SK-N-SH treated with all-trans-retinoic acid at 6 μM for 48 hours (cell line): ENCODE measurements around the gene MLYCD.

Experiments used
- ATAC-seq: fragments of 200-7000 bp; cut with Tn5 transposase; 3 replicates; pipeline ENCODE4 v1.9.1; 2020; ENCODE audit warnings: mild to moderate bottlenecking, moderate library complexity
- ARNTL ChIP-seq: fragments of 450-650 bp; formaldehyde crosslinking; IDR thresholded peaks from 2 replicates; pipeline ENCODE4 v1.5.0; 2020; ENCODE audit warnings: low read depth, mild to moderate bottlenecking, moderate library complexity, borderline replicate concordance
- CREB5 ChIP-seq: fragments of 250-450 bp; sonication (Bioruptor Pico); IDR thresholded peaks from 2 replicates; pipeline ENCODE4 v1.5.1; 2020; ENCODE audit warnings: low read depth, mild to moderate bottlenecking, moderate library complexity
- CSDC2 ChIP-seq: fragments of 250-450 bp; sonication (Bioruptor Pico); IDR thresholded peaks from 2 replicates; pipeline ENCODE4 v1.5.0; 2020; ENCODE audit warnings: mild to moderate bottlenecking, moderate library complexity
- CSRNP3 ChIP-seq: fragments of 250-450 bp; sonication (Bioruptor Pico); IDR thresholded peaks from 2 replicates; pipeline ENCODE4 v1.5.1; 2021; ENCODE audit warnings: mild to moderate bottlenecking, moderate library complexity
- ESRRG ChIP-seq: fragments of 250-450 bp; sonication (Bioruptor Pico); IDR thresholded peaks from 2 replicates; pipeline ENCODE4 v1.6.1; 2021; ENCODE audit warnings: mild to moderate bottlenecking
- GLIS3 ChIP-seq: fragments of 250-450 bp; sonication (Bioruptor Pico); IDR thresholded peaks from 2 replicates; pipeline ENCODE4 v1.5.0; 2020; ENCODE audit warnings: mild to moderate bottlenecking, moderate library complexity
- ISL1 ChIP-seq: fragments of 250-450 bp; sonication (Bioruptor Pico); IDR thresholded peaks from 2 replicates; pipeline ENCODE4 v2.1.2; 2022; ENCODE audit warnings: mild to moderate bottlenecking, moderate library complexity
- OSR1 ChIP-seq: fragments of 250-450 bp; sonication (Bioruptor Pico); IDR thresholded peaks from 2 replicates; pipeline ENCODE4 v1.8.0; 2022; ENCODE audit warnings: moderate library complexity, mild to moderate bottlenecking, inconsistent platforms
- POU6F1 ChIP-seq: fragments of 250-450 bp; sonication (Bioruptor Pico); IDR thresholded peaks from 2 replicates; pipeline ENCODE4 v1.8.0; 2021; ENCODE audit warnings: low read depth, mild to moderate bottlenecking, moderate library complexity, borderline replicate concordance
- PPARA ChIP-seq: fragments of 250-450 bp; sonication (Bioruptor Pico); IDR thresholded peaks from 2 replicates; pipeline ENCODE4 v1.5.0; 2020; ENCODE audit warnings: mild to moderate bottlenecking, borderline replicate concordance
- RARB ChIP-seq: fragments of 250-450 bp; sonication (Bioruptor Pico); IDR thresholded peaks from 2 replicates; pipeline ENCODE4 v1.8.0; 2021; ENCODE audit warnings: mild to moderate bottlenecking, moderate library complexity
- SNAI2 ChIP-seq: fragments of 250-450 bp; sonication (Bioruptor Pico); IDR thresholded peaks from 2 replicates; pipeline ENCODE4 v1.5.0; 2020; ENCODE audit warnings: mild to moderate bottlenecking, moderate library complexity
- TOX ChIP-seq: fragments of 250-450 bp; sonication (Bioruptor Pico); IDR thresholded peaks from 2 replicates; pipeline ENCODE4 v1.8.0; 2021; ENCODE audit warnings: mild to moderate bottlenecking, moderate library complexity, borderline replicate concordance
- TSHZ2 ChIP-seq: fragments of 250-450 bp; sonication (Bioruptor Pico); IDR thresholded peaks from 2 replicates; pipeline ENCODE4 v1.5.0; 2020; ENCODE audit warnings: mild to moderate bottlenecking, moderate library complexity
- ZC3H10 ChIP-seq: fragments of 250-450 bp; sonication (Bioruptor Pico); IDR thresholded peaks from 2 replicates; pipeline ENCODE4 v1.5.1; 2021; ENCODE audit warnings: mild to moderate bottlenecking, moderate library complexity
- ZFP3 ChIP-seq: fragments of 250-450 bp; sonication (Bioruptor Pico); IDR thresholded peaks from 2 replicates; pipeline ENCODE4 v1.5.0; 2020; ENCODE audit warnings: mild to moderate bottlenecking, moderate library complexity
- ZFP30 ChIP-seq: fragments of 450-650 bp; formaldehyde crosslinking; IDR thresholded peaks from 2 replicates; pipeline ENCODE4 v1.5.0; 2022; ENCODE audit warnings: mild to moderate bottlenecking, moderate library complexity
- ZNF565 ChIP-seq: fragments of 450-650 bp; formaldehyde crosslinking; conservative IDR thresholded peaks from 2 replicates; pipeline ENCODE4 v1.5.0; 2020; ENCODE audit warnings: low read depth, mild to moderate bottlenecking, moderate library complexity
- ZNF8 ChIP-seq: fragments of 450-650 bp; formaldehyde crosslinking; IDR thresholded peaks from 2 replicates; pipeline ENCODE4 v1.5.0; 2020; ENCODE audit warnings: mild to moderate bottlenecking, moderate library complexity

The MLYCD gene

GRCh38 chr16:83959656-83960434, 60.9 kb downstream of the MLYCD start (continued):
- TF ChIP-seq TSHZ2 (CRISPR knock-in tag) (no peak), ISL1 (CRISPR knock-in tag) (no peak), ZFP30 (CRISPR knock-in tag) (no peak), ARNTL (CRISPR knock-in tag) (no peak), PPARA (no peak)

GRCh38 chr16:83960521-83961249, 61.8 kb downstream of the MLYCD start:
- no peak for TF ChIP-seq TOX (CRISPR knock-in tag)
- no peak for TF ChIP-seq ISL1 (CRISPR knock-in tag)
- no peak for TF ChIP-seq ZFP30 (CRISPR knock-in tag)
- TF ChIP-seq SNAI2 (CRISPR knock-in tag) = no peak
- TF ChIP-seq OSR1 (CRISPR knock-in tag) = no peak
- no peak for TF ChIP-seq PPARA
- TF ChIP-seq CSRNP3 (CRISPR knock-in tag) = no peak
- no peak for TF ChIP-seq ESRRG
- TF ChIP-seq CSDC2 (CRISPR knock-in tag) = no peak
- no peak for TF ChIP-seq ZNF565 (CRISPR knock-in tag)
- TF ChIP-seq POU6F1 = no peak
- TF ChIP-seq ARNTL (CRISPR knock-in tag) = no peak
- TF ChIP-seq ZFP3 = no peak
- ATAC-seq = no peak

- TF ChIP-seq ZNF8 (CRISPR knock-in tag) (no peak), CREB5 (CRISPR knock-in tag) (no peak), OSR1 (CRISPR knock-in tag) (no peak), ZFP30 (CRISPR knock-in tag) (no peak), ARNTL (CRISPR knock-in tag) (no peak), ZNF565 (CRISPR knock-in tag) (no peak), RARB (CRISPR knock-in tag) (no peak), PPARA (no peak), TSHZ2 (CRISPR knock-in tag) (no peak), SNAI2 (CRISPR knock-in tag) (no peak), GLIS3 (CRISPR knock-in tag) (no peak), ZC3H10 (CRISPR knock-in tag) (no peak), CSRNP3 (CRISPR knock-in tag) (no peak), ISL1 (CRISPR knock-in tag) (no peak)
- ATAC-seq = no peak
Measured at GRCh38 chr16:83961591-83961990, 62.7 kb downstream of the MLYCD start.
